Body of pancreas (tissue), 4 donors: ENCODE data around the gene DTX4. TPM values are rescaled to one million over a fixed set of nuclear protein-coding genes. Genes with fewer than 3 reads are reported as not detected.

Experiments used
- ATAC-seq: fragments of 150-250 bp; one replicate; pipeline ENCODE4 v1.9.1; 2016
- DNase-seq, 4 donors: peaks; one replicate each; pipeline ENCODE4 v3.0.0-alpha.2; 2019
- H3K27ac ChIP-seq, 4 donors: fragments of 200-600 bp; sonication (generic); 1 replicate in 3 of 4; 2 replicates in 1 of 4; pipeline versions ENCODE4 v1.5.1 to v1.6.1; 2016 to 2019; ENCODE audit warnings: mild to moderate bottlenecking in 1 of 4, mixed read lengths in 1 of 4, moderate library complexity in 1 of 4
- H3K27me3 ChIP-seq, 2 donors: fragments of 200-600 bp; sonication (generic); one replicate each; pipeline ENCODE4 v1.6.0; 2016; ENCODE audit warnings: mild to moderate bottlenecking in 1 of 2
- H3K36me3 ChIP-seq, 2 donors: fragments of 200-600 bp; sonication (generic); replicated peaks in 1 of 2; 2 replicates each; pipeline ENCODE4 v1.5.1; 2016; ENCODE audit warnings: low read depth in 2 of 2; ENCODE audit not compliant: insufficient read depth in 1 of 2
- H3K4me1 ChIP-seq: fragments of 200-600 bp; sonication (generic); one replicate; pipeline ENCODE4 v1.6.0; 2016
- H3K4me3 ChIP-seq, 2 donors: fragments of 200-600 bp; sonication (generic); 1 replicate in 1 of 2; 2 replicates in 1 of 2; pipeline ENCODE4 v1.5.1; 2016 to 2019
- H3K9me3 ChIP-seq, 3 donors: fragments of 200-600 bp; sonication (generic); 1 replicate in 2 of 3; 2 replicates in 1 of 3; pipeline ENCODE4 v1.5.1; 2016
- POLR2A ChIP-seq, 3 donors: fragments of 450-650 bp; IDR thresholded peaks; one replicate each; pipeline ENCODE4 v1.6.1; 2016; ENCODE audit warnings: antibody characterized with exemption in 3 of 3, mild to moderate bottlenecking in 2 of 3
- WGBS, 2 donors: methylation state at CpG; one replicate each; pipeline ENCODE4 v1.1.5; 2017; 5-methylcytosine and 5-hydroxymethylcytosine counted together
- intact Hi-C: fragments of 100-400 bp; cut with DNase I; formaldehyde crosslinking; loops from one replicate; pipeline ENCODE4 v1.15.1; 2023
- total RNA-seq, 2 donors: library from RNA; depleted of rRNA; stranded (reverse); fragments of >200 nt; gene quantifications; one replicate each; pipeline ENCODE4 v1.1.0, GENCODE V29; 2016
- TF ChIP-seq, protein P1 (sequence below), 7 experiments: fragments of 450-650 bp in 4 of 7; fragments of 200-600 bp in 3 of 7; sonication (generic) in 3 of 7; IDR thresholded peaks; one replicate each; pipeline ENCODE4 v1.5.1; 2016 to 2019; ENCODE audit warnings: antibody characterized with exemption in 7 of 7

Gene DTX4
- total RNA-seq, 2 donors from 2014 or later = 9.6 to 10.4 TPM

DNA sequence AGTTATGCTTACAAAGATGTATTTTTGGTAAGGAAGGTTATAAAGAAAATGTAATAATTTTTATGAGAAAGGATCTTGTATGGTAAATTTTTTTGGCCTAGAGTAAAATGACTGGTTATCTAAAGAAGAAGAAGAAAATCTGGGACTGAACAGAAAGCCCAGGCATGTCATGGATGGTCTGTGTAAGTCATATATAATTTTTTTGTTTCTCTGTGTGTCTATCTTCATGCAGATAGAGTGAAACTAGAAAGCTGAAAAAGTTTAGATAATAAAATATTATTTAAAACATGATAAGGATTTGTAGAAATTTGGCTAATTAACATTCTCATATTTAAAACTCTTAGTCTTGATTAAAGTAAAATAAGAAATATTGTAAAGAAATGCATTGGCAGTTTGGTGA, 68.4 kb downstream of the DTX4 start:
- no peaks in the 10 kb centered on the region for H3K9me3 ChIP-seq
- no peak overlapping the region for H3K27ac ChIP-seq
- H3K4me3 ChIP-seq = no peak overlapping the region
- no peaks in the 10 kb centered on the region for H3K4me1 ChIP-seq
- H3K27me3 ChIP-seq = no peaks in the 10 kb centered on the region
- ATAC-seq (no peak), DNase-seq (no peak)
- no peaks in the 10 kb centered on the region for H3K36me3 ChIP-seq
- no peak for TF ChIP-seq POLR2A (IDR thresholded peaks at IDR 0.05)
- TF ChIP-seq, protein P1, sequence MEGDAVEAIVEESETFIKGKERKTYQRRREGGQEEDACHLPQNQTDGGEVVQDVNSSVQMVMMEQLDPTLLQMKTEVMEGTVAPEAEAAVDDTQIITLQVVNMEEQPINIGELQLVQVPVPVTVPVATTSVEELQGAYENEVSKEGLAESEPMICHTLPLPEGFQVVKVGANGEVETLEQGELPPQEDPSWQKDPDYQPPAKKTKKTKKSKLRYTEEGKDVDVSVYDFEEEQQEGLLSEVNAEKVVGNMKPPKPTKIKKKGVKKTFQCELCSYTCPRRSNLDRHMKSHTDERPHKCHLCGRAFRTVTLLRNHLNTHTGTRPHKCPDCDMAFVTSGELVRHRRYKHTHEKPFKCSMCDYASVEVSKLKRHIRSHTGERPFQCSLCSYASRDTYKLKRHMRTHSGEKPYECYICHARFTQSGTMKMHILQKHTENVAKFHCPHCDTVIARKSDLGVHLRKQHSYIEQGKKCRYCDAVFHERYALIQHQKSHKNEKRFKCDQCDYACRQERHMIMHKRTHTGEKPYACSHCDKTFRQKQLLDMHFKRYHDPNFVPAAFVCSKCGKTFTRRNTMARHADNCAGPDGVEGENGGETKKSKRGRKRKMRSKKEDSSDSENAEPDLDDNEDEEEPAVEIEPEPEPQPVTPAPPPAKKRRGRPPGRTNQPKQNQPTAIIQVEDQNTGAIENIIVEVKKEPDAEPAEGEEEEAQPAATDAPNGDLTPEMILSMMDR (IDR thresholded peaks at IDR 0.05) = no peak
- intact Hi-C loops = no loop called here

DNA sequence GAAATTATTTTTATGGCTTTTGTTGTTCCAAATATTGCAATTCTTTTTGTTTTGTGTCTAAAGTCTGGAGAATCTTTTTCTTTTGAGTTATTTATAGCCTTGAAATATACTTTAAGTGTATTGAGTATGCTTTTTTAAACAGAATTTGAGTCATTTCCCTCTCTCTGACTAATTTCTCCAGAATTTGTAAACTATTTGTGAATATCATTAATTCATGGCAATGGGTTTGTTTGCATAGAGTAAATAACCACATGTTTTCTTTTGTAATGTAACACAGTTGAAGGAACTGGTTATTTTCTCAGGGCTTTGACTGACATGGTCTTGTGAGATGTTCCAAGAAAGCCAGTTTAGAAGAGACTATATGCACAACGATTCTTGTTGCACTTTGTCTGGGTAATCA, 71.7 kb downstream of the DTX4 start:
- ATAC-seq = no peak
- H3K36me3 ChIP-seq = no peaks in the 10 kb centered on the region
- TF ChIP-seq, protein P1 (IDR thresholded peaks at IDR 0.05) = no peak
- no peak for TF ChIP-seq POLR2A (IDR thresholded peaks at IDR 0.05)
- no peaks in the 10 kb centered on the region for H3K4me1 ChIP-seq
- no peak overlapping the region for H3K4me3 ChIP-seq
- H3K27me3 ChIP-seq = no peaks in the 10 kb centered on the region
- H3K9me3 ChIP-seq = no peaks in the 10 kb centered on the region
- H3K27ac ChIP-seq = no peak overlapping the region
- intact Hi-C loops = no loop called here
- WGBS, 2 donors = 47 to 67% methylated on average over 1 of the region's 1 CpG
- no peak for DNase-seq

DNA sequence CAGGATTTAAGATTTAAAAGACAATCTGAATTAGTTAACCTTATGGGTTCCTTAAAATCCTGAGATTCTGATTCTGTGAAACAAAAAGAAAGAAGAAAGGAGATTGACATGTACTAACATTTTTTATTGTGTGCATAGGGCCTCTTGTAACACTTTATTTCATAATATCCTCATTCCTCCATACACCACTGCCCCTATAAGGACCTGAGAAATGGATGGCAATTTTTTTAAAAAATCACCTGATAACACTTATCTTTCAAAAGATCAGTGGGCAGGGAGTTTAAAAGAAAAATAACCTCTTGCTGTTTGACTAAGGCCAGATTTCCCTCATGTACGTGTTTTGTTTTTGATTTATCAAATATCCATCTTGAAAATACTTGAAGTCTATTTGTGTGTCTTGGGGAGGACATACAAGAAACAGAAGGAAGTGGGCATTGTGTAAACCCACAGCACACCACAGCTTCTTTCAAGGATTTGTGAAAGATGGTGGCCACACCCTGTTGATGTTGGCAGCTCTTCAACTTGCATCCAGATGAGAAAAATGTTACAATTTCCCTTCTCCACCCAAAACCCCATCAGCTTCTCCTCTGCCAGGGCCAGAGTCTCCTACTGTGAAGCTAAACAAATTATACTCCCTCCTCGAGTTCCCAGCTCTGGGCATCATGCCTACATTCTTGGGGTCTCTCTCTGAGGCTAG, 75.7 kb downstream of the DTX4 start:
- Histone ChIP-seq H3K27me3 (no peaks in the 10 kb centered on the region), H3K9me3 (no peaks in the 10 kb centered on the region), H3K4me3 (no peak overlapping the region), H3K36me3 (no peaks in the 10 kb centered on the region), H3K27ac (peak overlapping the region in 1 of 4 donors; percentile 1), H3K4me1 (no peaks in the 10 kb centered on the region)
- WGBS, 2 donors = 43 to 53% methylated on average over 2 of the region's 2 CpGs
- no peak for TF ChIP-seq POLR2A (IDR thresholded peaks at IDR 0.05)
- TF ChIP-seq, protein P1 (IDR thresholded peaks at IDR 0.05) = no peak
- DNase-seq (peak in 1 of 4 donors; percentile 56), ATAC-seq (no peak)
- intact Hi-C loops = no loop called here

DNA sequence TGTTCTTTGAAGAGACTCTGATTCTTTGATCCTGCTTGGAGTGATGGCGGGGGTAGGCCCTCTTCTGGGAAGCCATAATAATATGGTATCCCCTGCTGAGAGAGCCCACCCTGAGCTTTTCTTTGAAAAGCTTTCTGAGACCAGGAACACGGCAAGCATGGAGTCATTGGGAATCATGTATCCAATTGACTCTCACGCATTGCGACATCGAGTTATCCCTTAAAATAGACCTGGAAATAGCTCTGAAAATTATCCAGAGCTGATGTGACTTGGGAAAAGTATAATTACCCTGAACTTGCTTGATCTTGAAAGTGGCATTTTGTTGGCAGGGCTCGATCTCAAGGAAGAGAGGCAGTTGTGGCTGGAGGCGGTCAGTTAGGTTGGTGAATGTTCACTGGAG, 77.6 kb downstream of the DTX4 start:
- no peak for ATAC-seq

More for the DNA sequence above, 77.6 kb downstream of the DTX4 start:
- no peak overlapping the region for H3K4me3 ChIP-seq
- no peak overlapping the region for H3K27ac ChIP-seq
- DNase-seq = no peak
- 83 to 89% methylated on average over 7 of the region's 7 CpGs for WGBS, 2 donors
- TF ChIP-seq, protein P1 (IDR thresholded peaks at IDR 0.05) = no peak
- TF ChIP-seq POLR2A (IDR thresholded peaks at IDR 0.05) = no peak
- H3K4me1 ChIP-seq = no peaks in the 10 kb centered on the region
- intact Hi-C loops = no loop called here
- H3K27me3 ChIP-seq = no peaks in the 10 kb centered on the region
- H3K36me3 ChIP-seq = no peaks in the 10 kb centered on the region
- H3K9me3 ChIP-seq = no peaks in the 10 kb centered on the region
